GM19351 (cell line): ENCODE data around the gene EHD3.
A peak's percentile ranks its signal among the peaks of the same experiment; 100 is the strongest.
"Not testable (repeated sequence)": the region's sequence is repeated elsewhere in the genome, so short reads cannot be mapped to it uniquely, and the experiment has no call there.

ENCODE experiments used
- ATAC-seq: cut with Tn5 transposase; IDR thresholded peaks from one replicate; pipeline ENCODE4 v1.9.1; 2021; ENCODE audit warnings: mild to moderate bottlenecking, moderate library complexity; ENCODE audit not compliant: unreplicated experiment

EHD3 gene

DNA sequence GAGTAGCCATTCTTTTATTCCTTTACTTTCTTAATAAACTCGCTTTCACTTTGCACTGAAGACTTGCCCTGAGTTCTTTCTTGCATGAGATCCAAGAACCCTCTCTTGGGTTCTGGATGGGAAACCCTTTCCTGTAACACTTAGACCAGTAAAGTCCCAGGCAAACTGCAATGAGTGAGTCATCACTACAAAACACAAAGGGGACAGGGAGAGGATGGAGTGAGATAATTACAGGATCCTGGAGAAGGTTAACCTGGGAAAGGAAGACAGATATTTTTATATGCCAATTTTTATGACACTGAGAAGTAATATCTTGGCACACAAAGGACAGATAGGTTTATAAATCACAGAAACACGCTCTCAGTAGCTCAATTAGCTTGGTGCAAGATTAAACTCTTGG lies 48.7 kb downstream of the EHD3 start:
- ATAC-seq = no peak

DNA sequence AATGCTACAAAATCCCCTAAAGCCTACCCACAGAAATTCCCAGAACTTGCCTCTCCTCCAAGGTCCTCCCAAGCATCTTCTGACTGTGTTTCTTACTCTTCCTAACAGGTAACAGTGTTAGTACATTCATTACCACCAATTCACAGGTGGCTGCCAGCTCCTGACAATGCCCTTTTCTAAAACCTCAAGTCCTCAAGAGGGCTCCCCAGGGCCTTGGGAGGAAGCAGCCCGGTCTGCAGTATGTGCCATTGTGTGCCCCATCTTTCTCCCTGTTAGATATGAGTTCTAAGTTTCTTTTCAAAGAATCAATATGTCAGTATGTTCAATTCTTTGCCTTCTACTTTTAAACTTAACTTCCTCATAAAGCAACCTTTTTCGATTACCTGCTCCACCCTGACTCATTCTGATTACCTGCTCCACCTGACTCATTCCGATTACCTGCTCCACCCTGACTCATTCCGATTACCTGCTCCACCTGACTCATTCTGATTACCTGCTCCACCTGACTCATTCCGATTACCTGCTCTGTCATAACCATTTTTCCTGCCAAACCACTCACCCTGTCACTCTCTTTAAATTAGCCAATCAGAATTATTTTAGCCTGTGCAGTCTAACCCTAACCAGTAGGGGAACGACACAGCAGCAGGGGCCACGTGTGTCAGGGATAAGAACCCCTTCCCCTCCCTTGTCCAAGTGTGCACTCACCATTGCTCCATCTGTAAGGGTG lies 49.4 kb downstream of the EHD3 start:
- not testable (repeated sequence) for ATAC-seq

GRCh38 chr2:31284107-31284506 lies 50.2 kb downstream of the EHD3 start:
- ATAC-seq = no peak

DNA sequence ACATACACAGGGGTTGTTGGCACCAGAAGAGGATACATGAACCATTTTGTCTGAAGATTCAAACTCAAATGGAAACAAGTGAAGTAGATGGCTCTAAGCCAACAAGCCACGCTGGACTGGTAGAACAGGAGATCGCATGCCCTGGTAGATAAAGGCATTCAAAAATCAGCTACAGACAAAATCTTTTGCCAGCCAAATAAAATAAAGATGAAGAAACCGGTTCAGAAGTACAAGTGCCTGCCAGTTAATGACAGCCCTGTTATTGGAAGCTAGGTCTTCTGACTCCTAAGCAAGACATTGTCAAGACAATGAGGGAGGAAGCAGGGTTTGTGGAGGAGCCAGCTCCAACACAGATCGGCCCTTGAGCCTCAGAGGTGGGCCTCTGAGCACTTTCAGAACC lies 52.3 kb downstream of the EHD3 start:
- ATAC-seq = no peak

DNA sequence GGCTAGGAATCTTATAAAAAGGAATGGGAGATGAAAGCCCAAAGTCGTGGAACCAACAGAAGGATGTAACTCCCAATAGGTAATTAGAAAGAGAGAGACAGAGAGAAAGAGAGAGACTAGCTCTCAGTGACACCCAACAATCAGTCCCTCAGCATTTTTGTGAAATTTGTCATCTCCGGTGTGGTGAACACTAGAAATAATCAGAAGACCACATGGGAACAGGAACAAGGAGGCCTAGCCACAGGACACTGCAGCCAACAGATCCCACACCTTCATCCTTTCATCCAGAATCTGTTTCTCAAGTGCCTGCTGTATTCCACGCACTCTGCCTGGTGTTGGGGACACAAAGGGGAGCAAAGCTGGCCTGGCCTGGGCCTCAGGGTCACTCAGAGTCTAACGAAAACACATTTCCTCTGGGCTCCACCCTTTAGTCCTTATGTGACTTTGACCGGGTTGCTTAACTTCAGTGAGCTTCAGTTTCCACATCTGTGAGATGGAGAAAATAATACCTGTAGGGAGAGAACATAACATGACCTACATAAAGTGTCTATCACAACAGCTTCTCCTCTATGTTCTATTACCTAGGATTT lies 53.1 kb downstream of the EHD3 start:
- ATAC-seq = no peak

GRCh38 chr2:31287654-31288053 lies 53.7 kb downstream of the EHD3 start:
- no peak for ATAC-seq

- ATAC-seq = no peak
Measured at GRCh38 chr2:31294196-31294595, 60.2 kb downstream of the EHD3 start.

DNA sequence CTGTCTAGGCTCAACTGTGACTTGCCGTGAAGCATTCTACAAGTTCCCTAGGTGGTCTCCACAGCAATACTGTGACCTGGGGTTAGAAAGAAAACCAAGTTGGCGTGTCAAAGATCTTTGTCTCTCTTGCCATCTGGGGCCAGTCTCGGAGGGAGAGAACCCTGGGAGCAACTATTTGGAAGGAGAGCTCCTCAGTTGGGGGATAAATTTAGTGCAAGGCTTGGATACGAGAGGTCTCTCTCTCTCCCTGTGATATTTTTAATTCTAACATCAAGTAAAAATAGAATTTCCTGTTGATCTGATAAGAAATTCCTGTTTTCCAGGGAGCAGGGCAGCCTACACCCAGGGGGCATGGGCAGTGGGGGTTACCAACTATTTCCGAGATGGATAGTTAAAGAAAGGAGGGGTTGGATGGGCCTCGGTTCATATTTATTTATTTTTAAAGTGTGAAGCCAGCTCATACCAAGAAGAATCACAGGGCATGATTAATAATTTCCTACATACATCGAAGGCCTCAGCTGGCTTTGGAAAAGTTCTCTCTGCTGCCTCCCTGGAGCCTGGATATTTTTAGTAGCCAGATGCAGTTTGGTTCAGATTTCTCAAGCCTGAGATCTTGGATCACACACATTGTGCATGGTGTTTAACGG lies 62.8 kb downstream of the EHD3 start:
- ATAC-seq = no peak

DNA sequence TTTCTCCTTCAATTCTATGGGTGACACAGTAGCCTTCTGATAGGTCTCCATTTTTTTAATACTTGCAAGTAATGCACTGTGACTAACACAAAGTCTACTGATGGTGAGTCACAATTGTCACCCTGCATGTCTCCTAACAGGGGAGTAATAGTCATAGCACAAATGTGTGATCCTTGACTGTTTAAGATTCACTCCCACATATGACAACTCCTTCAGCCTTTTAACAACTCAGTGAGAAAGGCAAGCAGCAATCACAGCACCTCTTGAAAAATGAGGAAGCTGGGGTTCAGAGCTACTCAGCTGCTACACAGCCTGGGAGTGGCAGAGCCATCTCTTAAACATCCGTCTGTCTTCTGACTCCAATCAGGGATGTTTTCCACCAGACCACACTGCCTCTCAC lies 63.8 kb downstream of the EHD3 start:
- peak; percentile 75 for ATAC-seq

DNA sequence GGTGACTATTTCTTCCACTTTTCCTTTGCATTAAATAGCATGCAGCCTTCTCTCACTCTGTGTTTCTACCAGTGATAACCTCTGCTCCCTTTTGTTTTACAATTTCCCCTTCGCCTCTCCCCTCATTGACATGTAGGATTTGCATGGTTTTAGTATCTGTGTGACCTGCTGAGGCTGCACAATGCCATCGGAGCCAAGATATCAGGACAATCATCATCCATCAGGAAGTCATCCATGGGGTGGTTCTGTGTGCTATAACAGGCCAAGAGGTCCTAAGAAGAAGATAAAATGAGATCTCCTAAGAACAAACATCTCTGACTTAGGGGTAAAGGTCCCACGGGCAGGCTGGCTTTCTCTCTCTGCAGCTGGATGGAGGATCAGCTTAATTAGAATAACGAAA lies 65.6 kb downstream of the EHD3 start:
- ATAC-seq = no peak

- ATAC-seq = no peak
Measured at GRCh38 chr2:31300309-31300708, 66.4 kb downstream of the EHD3 start.

- no peak for ATAC-seq
Measured at GRCh38 chr2:31302940-31303563, 69.1 kb downstream of the EHD3 start.

DNA sequence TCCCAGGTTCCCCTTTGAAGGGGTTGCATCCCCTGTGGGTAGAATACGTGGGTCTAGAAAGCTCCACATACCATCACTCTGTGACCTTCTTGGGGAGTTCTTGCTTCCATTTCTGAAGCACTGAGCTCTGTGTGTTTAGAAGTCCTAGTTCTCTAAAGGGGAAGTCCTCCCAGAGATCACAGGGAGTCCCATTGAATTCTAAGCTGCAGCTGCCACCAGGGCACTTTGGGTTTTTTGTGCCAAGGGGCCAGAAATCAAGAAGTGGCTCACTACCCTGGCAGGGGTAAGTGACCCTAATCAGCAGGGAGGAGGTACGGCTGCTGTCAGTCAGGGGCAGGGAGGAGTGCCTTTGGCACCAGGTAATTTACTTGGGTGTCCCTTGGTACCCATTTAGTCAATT lies 70.9 kb downstream of the EHD3 start:
- ATAC-seq = no peak

DNA sequence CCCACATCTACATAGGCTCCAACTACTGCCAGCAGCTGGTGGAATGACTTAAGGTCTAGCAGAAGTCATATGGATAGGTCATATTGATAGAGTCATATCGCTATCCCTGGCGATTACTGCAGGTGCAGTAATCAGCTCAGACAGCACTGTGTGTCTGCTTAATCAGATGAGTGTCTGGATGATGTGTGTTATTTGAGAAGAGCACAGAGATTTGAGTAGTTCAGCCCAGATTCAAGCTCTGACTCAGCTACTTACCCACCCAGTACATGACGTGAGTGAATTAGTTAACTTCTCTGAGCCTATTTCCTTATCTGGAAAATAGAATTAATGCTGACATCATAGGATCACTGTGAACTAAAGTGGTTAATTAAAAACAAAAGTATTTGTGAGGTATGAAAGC lies 78.9 kb downstream of the EHD3 start:
- no peak for ATAC-seq

DNA sequence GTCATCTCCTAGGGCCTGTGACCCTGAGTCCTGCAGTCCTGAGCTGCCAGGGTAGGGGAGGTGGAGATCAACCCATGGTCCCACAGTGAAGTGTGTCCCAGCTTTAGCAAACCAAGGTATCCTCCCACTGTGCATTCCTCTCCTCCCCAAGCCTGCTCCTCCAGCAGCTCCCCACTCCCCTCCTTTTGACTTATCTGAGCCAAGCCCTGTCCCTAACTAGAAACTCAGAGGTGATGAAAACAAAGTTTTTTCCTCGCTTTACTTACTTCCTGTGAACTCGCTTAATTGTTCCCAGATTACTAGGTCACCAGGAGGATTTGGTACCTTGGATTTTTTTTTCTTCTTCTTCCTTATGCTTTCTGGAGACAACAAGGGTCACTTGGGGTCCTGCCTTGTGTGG lies 80.8 kb downstream of the EHD3 start:
- ATAC-seq = no peak

DNA sequence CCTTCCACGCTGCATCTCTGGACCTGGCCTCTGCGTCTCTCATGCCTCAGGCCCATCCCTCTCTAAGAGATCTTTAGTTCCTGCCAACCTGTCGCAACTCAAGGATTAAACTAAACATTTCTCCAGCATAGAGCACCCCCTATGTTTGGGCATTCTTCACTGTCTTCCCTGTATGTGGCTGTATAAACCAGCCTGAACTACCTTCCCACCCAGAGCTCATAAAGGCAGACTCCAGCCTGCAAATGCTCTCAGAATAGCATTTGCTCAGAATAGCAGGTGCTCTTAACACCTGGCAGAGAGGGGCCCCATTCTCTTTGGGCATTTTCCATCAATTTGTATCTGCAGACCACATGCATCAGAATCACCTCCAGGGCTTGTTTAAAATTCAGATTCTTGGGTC lies 83.4 kb downstream of the EHD3 start:
- no peak for ATAC-seq

GRCh38 chr2:31318361-31319336 lies 84.7 kb downstream of the EHD3 start:
- ATAC-seq = peak; percentile 63
